Mononuclear cell (primary cell): ENCODE results near the gene C15orf61. TPM values are rescaled to one million over a fixed set of nuclear protein-coding genes. Genes with fewer than 3 reads are reported as not detected.

ENCODE experiments used
- H3K27me3 ChIP-seq: 2 replicates; pipeline ENCODE4 v1.6.0; 2011; ENCODE audit warnings: low read length, control low read depth; ENCODE audit not compliant: insufficient read depth
- H3K4me1 ChIP-seq: 2 replicates; pipeline ENCODE4 v1.5.1; 2011; ENCODE audit warnings: mild to moderate bottlenecking, low read length, control low read depth; ENCODE audit not compliant: insufficient read depth
- H3K4me3 ChIP-seq: 2 replicates; pipeline ENCODE4 v1.5.1; 2011; ENCODE audit warnings: mild to moderate bottlenecking, low read length, moderate library complexity
- H3K9me3 ChIP-seq: 2 replicates; pipeline ENCODE4 v1.5.1; 2011; ENCODE audit warnings: low read depth, mild to moderate bottlenecking, control low read depth, low read length
- total RNA-seq: library from RNA; depleted of rRNA; stranded (reverse); fragments of >200 nt; gene quantifications from one replicate; pipeline ENCODE4 v1.2.3, GENCODE V29; 2012

The C15orf61 gene
- 5.2 TPM for total RNA-seq

- H3K4me1 ChIP-seq, result peaks cover 26% of the 10 kb centered on the region
- H3K4me3 ChIP-seq, result peak within 1 kb of the TSS; percentile 76
- H3K9me3 ChIP-seq, result no peaks in the 10 kb centered on the region
- no peaks in the 10 kb centered on the region for H3K27me3 ChIP-seq
Measured at GRCh38 chr15:67521029-67521782, at the start of gene C15orf61. Gene C15orf61, plus strand, starts transcription at chr15:67521131. Its CDS starts 118 bp downstream, at chr15:67521249.

GRCh38 chr15:67472957-67473356 lies 48.0 kb upstream of the C15orf61 start:
- H3K4me1 ChIP-seq, result no peaks in the 10 kb centered on the region
- no peaks in the 10 kb centered on the region for H3K27me3 ChIP-seq
- H3K4me3 ChIP-seq, result no peak overlapping the region
- H3K9me3 ChIP-seq, result no peaks in the 10 kb centered on the region

GRCh38 chr15:67474405-67475110 lies 46.4 kb upstream of the C15orf61 start:
- no peaks in the 10 kb centered on the region for H3K27me3 ChIP-seq
- H3K4me1 ChIP-seq, result no peaks in the 10 kb centered on the region
- no peaks in the 10 kb centered on the region for H3K9me3 ChIP-seq
- H3K4me3 ChIP-seq, result no peak overlapping the region

GRCh38 chr15:67479781-67480505 lies 41.0 kb upstream of the C15orf61 start:
- no peaks in the 10 kb centered on the region for H3K4me1 ChIP-seq
- H3K27me3 ChIP-seq, result no peaks in the 10 kb centered on the region
- no peaks in the 10 kb centered on the region for H3K9me3 ChIP-seq
- H3K4me3 ChIP-seq, result no peak overlapping the region

- Histone ChIP-seq H3K9me3 (no peaks in the 10 kb centered on the region), H3K4me3 (no peak overlapping the region), H3K27me3 (no peaks in the 10 kb centered on the region), H3K4me1 (no peaks in the 10 kb centered on the region)
Measured at GRCh38 chr15:67480741-67481140, 40.2 kb upstream of the C15orf61 start.

GRCh38 chr15:67481680-67482079 lies 39.3 kb upstream of the C15orf61 start:
- Histone ChIP-seq H3K9me3 (no peaks in the 10 kb centered on the region), H3K4me3 (no peak overlapping the region), H3K27me3 (no peaks in the 10 kb centered on the region), H3K4me1 (no peaks in the 10 kb centered on the region)

- Histone ChIP-seq H3K4me1 (no peaks in the 10 kb centered on the region), H3K4me3 (no peak overlapping the region), H3K9me3 (no peaks in the 10 kb centered on the region), H3K27me3 (no peaks in the 10 kb centered on the region)
Measured at GRCh38 chr15:67495585-67495984, 25.3 kb upstream of the C15orf61 start.

- H3K4me3 ChIP-seq, result no peak overlapping the region
- no peaks in the 10 kb centered on the region for H3K9me3 ChIP-seq
- no peaks in the 10 kb centered on the region for H3K27me3 ChIP-seq
- peaks cover 10% of the 10 kb centered on the region for H3K4me1 ChIP-seq
Measured at GRCh38 chr15:67501177-67501835, 19.6 kb upstream of the C15orf61 start.

- no peaks in the 10 kb centered on the region for H3K9me3 ChIP-seq
- no peak overlapping the region for H3K4me3 ChIP-seq
- H3K27me3 ChIP-seq, result no peaks in the 10 kb centered on the region
- peaks cover 16% of the 10 kb centered on the region for H3K4me1 ChIP-seq
Measured at GRCh38 chr15:67501836-67502461, 19.0 kb upstream of the C15orf61 start.

- Histone ChIP-seq H3K4me3 (no peak overlapping the region), H3K27me3 (no peaks in the 10 kb centered on the region), H3K4me1 (peaks cover 25% of the 10 kb centered on the region), H3K9me3 (no peaks in the 10 kb centered on the region)
Measured at GRCh38 chr15:67504056-67504455, 16.9 kb upstream of the C15orf61 start.

- no peak overlapping the region for H3K4me3 ChIP-seq
- H3K4me1 ChIP-seq, result peaks cover 25% of the 10 kb centered on the region
- H3K9me3 ChIP-seq, result no peaks in the 10 kb centered on the region
- no peaks in the 10 kb centered on the region for H3K27me3 ChIP-seq
Measured at GRCh38 chr15:67504796-67505195, 16.1 kb upstream of the C15orf61 start.

GRCh38 chr15:67505675-67506572 lies 15.0 kb upstream of the C15orf61 start:
- Histone ChIP-seq H3K4me1 (peaks cover 25% of the 10 kb centered on the region), H3K4me3 (no peak overlapping the region), H3K27me3 (no peaks in the 10 kb centered on the region), H3K9me3 (no peaks in the 10 kb centered on the region)

GRCh38 chr15:67506775-67507747 lies 13.9 kb upstream of the C15orf61 start:
- H3K4me1 ChIP-seq, result peaks cover 25% of the 10 kb centered on the region
- H3K4me3 ChIP-seq, result no peak overlapping the region
- no peaks in the 10 kb centered on the region for H3K9me3 ChIP-seq
- H3K27me3 ChIP-seq, result no peaks in the 10 kb centered on the region
